Transverse colon (tissue), 4 donors: ENCODE measurements around the gene ZNF322. TPM values are rescaled to one million over a fixed set of nuclear protein-coding genes. Genes with fewer than 3 reads are reported as not detected.
A peak's percentile ranks its signal among the peaks of the same experiment; 100 is the strongest.
"Not testable (repeated sequence)": the region's sequence is repeated elsewhere in the genome, so short reads cannot be mapped to it uniquely, and the experiment has no call there.

Source experiments
- DNase-seq: peaks from one replicate; pipeline ENCODE4 v3.0.0-alpha.2; 2019
- H3K27ac ChIP-seq, 4 donors: fragments of 200-600 bp; sonication (generic); 2 replicates each; pipeline ENCODE4 v1.5.1; 2016 to 2018; ENCODE audit warnings: inconsistent platforms in 4 of 4
- H3K27me3 ChIP-seq: fragments of 200-600 bp; sonication (generic); 2 replicates; pipeline ENCODE4 v1.5.1; 2017; ENCODE audit warnings: inconsistent platforms
- H3K36me3 ChIP-seq, 4 donors: fragments of 200-600 bp; sonication (generic); 2 replicates each; pipeline ENCODE4 v1.5.1; 2017 to 2019; ENCODE audit warnings: inconsistent platforms in 4 of 4
- H3K4me1 ChIP-seq, 4 donors: fragments of 200-600 bp; sonication (generic); 2 replicates each; pipeline ENCODE4 v1.5.1; 2017 to 2020; ENCODE audit warnings: inconsistent platforms in 4 of 4
- H3K4me3 ChIP-seq, 4 donors: fragments of 200-600 bp; sonication (generic); 1 replicate in 1 of 4; 2 replicates in 3 of 4; pipeline versions ENCODE4 v1.5.1 to v1.6.1; 2017 to 2019; ENCODE audit warnings: inconsistent platforms in 4 of 4
- H3K9me3 ChIP-seq, 2 donors: fragments of 200-600 bp; sonication (generic); 2 replicates each; pipeline ENCODE4 v1.5.1; 2017 to 2019; ENCODE audit warnings: inconsistent platforms in 2 of 2
- CTCF ChIP-seq, 5 experiments: fragments of 200-600 bp in 3 of 5; fragments of 450-650 bp in 2 of 5; sonication (generic) in 3 of 5; IDR thresholded peaks; 1 replicate in 2 of 5; 2 replicates in 3 of 5; pipeline ENCODE4 v1.5.1; 2016 to 2017; ENCODE audit warnings: antibody characterized with exemption in 5 of 5, inconsistent platforms in 3 of 5, mild to moderate bottlenecking in 2 of 5, moderate library complexity in 1 of 5
- EP300 ChIP-seq: sonication (generic); formaldehyde crosslinking; IDR thresholded peaks from one replicate; pipeline ENCODE4 v1.6.1; 2017; ENCODE audit warnings: antibody characterized with exemption, low read depth
- POLR2A ChIP-seq: fragments of 450-650 bp; IDR thresholded peaks from one replicate; pipeline ENCODE4 v1.6.1; 2016; ENCODE audit warnings: antibody characterized with exemption, mild to moderate bottlenecking, moderate library complexity
- POLR2AphosphoS5 ChIP-seq, 3 donors: sonication (generic); formaldehyde crosslinking; IDR thresholded peaks; one replicate each; pipeline ENCODE4 v1.6.1; 2016; ENCODE audit warnings: antibody characterized with exemption in 3 of 3
- WGBS, 2 donors: methylation state at CpG; one replicate each; pipeline ENCODE4 v1.1.5; 2018; ENCODE audit warnings: low coverage in 1 of 2; 5-methylcytosine and 5-hydroxymethylcytosine counted together
- in situ Hi-C, 4 donors: fragments of 200-750 bp; cut with MboI; loops; one replicate each; pipeline versions ENCODE4 v1.15.0 to v1.15.1; 2017; ENCODE audit warnings: low sequenced_read_pairs in 3 of 4, low pct_ligation_motif_present in 1 of 4, low pct_unique_long_range_greater_than_20kb in 1 of 4
- intact Hi-C: fragments of 100-400 bp; cut with DNase I; formaldehyde crosslinking; loops from one replicate; pipeline ENCODE4 v1.15.1; 2023; ENCODE audit warnings: low total_unique reads
- total RNA-seq, 4 donors: library from RNA; depleted of rRNA; stranded (reverse); fragments of >200 nt; gene quantifications; one replicate each; pipeline ENCODE4 v1.1.0, GENCODE V29; 2016

ZNF322 gene, protein sequence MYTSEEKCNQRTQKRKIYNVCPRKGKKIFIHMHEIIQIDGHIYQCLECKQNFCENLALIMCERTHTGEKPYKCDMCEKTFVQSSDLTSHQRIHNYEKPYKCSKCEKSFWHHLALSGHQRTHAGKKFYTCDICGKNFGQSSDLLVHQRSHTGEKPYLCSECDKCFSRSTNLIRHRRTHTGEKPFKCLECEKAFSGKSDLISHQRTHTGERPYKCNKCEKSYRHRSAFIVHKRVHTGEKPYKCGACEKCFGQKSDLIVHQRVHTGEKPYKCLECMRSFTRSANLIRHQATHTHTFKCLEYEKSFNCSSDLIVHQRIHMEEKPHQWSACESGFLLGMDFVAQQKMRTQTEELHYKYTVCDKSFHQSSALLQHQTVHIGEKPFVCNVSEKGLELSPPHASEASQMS
- total RNA-seq = 10 to 100 TPM in 3 of 4 donors, 1 to 10 TPM in 1; 2.8 to 32.2 (median 13.5) TPM

GRCh38 chr6:26659042-26659999 lies at the start of gene ZNF322:
Gene ZNF322, minus strand, starts transcription at chr6:26659746. Its CDS starts 21,193 bp downstream, at chr6:26638553.
- Histone ChIP-seq H3K4me3 (peak within 1 kb of the TSS; percentile 54 to 81 (median 64)), H3K27ac (peak within 1 kb of the TSS; percentile 83 to 87 (median 84)), H3K27me3 (peaks cover 21% of the 10 kb centered on the region), H3K9me3 (no peaks in the 10 kb centered on the region), H3K4me1 (peaks cover 11 to 25% (median 15%) of the 10 kb centered on the region in 4 donors), H3K36me3 (peaks cover 0 to under 1% (median under 1%) of the 10 kb centered on the region in 4 donors)
- peak; percentile 96 for DNase-seq
- peak; percentile 50 to 75 (median 71) for TF ChIP-seq POLR2AphosphoS5 (IDR thresholded peaks at IDR 0.05)
- TF ChIP-seq CTCF (IDR thresholded peaks at IDR 0.05) = no peak
- no peak for TF ChIP-seq EP300
- TF ChIP-seq POLR2A = peak; percentile 80
- 1 to 3% methylated on average over 3 to 38 of the region's 56 CpGs for WGBS, 2 donors
- intact Hi-C loops (no loop called here), in situ Hi-C loops (no loop called here)

- in situ Hi-C loops, H3K27me3 ChIP-seq, DNase-seq, H3K4me3 ChIP-seq, intact Hi-C loops, H3K9me3 ChIP-seq, H3K4me1 ChIP-seq, H3K36me3 ChIP-seq, H3K27ac ChIP-seq: not testable (repeated sequence)
- no CpG with 5 or more reads among the region's 4 CpGs for WGBS, 2 donors
These were observed 46.2 kb upstream of the ZNF322 start for GRCh38 chr6:26705780-26706179.

DNA sequence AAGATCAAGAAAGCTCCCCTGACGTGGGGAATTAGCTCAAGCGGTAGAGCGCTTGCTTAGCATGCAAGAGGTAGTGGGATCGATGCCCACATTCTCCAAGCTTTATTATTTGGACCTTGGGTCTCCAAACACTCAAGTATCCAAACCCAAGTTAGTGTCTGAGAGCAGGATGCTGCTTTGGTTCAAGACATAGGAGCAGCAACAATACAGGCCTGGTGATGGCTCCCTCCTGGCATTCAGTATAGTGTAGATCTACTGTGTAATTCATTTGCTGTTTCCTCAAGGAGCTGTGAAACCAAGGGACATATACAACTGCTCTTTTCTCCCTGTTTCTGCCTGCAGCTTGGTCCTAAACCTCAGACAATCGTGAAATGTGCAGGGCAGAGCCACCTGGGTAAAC lies 45.8 kb upstream of the ZNF322 start:
- no CpG with 5 or more reads among the region's 5 CpGs for WGBS, 2 donors
- H3K9me3 ChIP-seq, DNase-seq, H3K36me3 ChIP-seq, H3K27me3 ChIP-seq, intact Hi-C loops, H3K4me1 ChIP-seq, H3K4me3 ChIP-seq, in situ Hi-C loops, H3K27ac ChIP-seq: not testable (repeated sequence)

DNA sequence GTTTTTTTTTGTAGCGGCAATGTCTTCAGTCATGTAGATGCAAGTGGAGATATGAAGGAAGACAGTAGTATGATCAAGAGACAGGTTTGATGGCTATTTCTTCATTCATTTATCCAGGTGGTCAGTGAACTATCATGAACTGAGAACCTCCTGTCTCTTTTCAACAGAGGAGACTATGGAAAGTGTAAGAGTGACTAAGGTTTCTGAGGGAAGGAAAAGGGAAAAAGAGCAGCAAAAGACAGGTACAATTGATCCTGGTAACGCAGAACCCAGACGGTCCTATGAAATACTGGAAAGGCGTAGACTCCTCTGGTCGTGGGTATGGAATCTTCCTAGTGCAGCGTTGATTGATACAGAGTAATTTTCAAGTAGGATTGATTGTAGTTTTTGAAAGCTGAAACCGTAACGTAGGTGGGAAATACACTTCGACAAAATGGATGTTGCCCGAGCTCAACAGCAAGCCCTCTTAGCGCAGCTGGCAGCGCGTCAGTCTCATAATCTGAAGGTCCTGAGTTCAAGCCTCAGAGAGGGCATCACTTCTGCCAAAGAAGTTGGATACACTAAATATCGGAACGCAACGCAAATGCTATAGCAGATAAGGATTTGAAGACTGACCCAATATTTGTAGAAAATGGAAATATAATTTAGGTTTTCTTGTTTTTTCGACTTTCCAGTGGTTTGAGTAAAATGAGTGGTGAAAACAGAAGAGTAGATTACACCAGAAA lies 41.6 kb upstream of the ZNF322 start:
- H3K4me1 ChIP-seq, H3K36me3 ChIP-seq, intact Hi-C loops, H3K4me3 ChIP-seq, H3K27me3 ChIP-seq, in situ Hi-C loops, H3K27ac ChIP-seq, DNase-seq, H3K9me3 ChIP-seq: not testable (repeated sequence)
- WGBS, 2 donors = no CpG with 5 or more reads among the region's 17 CpGs

DNA sequence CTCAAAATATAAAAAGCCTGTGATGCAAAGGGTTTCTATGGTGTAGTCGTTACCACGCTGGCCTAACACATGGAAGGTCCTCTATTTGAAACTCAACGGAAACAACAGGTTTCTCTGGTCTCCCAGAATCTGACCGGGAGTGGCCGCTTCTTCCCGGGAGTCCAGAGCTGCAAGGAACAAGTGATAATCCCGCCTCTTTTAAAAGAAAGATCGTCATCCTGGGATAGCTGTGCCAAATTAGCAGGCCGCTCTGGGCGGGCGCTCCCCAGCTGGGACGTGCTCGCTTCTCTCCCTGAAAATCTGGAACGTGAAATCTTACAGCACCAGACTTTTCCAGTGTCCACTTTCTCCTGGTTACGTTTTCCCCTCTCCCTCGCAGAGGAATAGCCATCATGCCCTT lies 38.0 kb upstream of the ZNF322 start:
- intact Hi-C loops, in situ Hi-C loops, H3K27me3 ChIP-seq, DNase-seq, H3K4me3 ChIP-seq, H3K36me3 ChIP-seq, H3K9me3 ChIP-seq, H3K27ac ChIP-seq, H3K4me1 ChIP-seq: not testable (repeated sequence)
- no CpG with 5 or more reads among the region's 16 CpGs for WGBS, 2 donors

DNA sequence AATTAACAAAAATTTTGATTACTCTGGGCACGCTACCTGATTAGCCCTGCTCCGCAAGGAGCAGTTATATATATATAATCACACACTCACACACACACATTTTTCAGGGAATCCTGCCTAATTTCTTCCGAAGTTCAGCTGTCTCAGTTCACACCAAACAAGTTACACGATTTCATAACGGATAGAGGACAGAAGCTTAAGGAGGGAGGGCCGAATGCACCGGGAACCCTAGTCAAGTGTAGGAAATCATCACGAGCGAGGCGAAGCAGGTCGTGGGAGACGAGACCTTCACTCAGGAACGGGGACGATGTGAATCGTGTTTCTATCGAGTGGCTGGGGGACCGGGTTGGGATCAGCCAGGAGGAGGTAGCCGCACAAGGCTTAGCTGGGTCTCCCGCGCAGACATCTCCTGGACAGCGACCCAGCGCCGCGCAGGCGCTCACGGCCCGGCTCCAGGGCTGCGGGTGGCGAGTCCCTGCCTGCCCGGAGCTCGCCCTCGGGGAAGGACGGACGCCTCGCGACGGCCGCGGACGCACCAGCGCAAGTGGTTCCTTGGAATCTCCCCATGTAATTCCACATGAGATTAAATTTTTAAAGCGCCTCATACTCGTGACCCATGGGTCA lies 29.9 kb upstream of the ZNF322 start:
- DNase-seq, H3K4me1 ChIP-seq, in situ Hi-C loops, H3K27me3 ChIP-seq, H3K36me3 ChIP-seq, H3K4me3 ChIP-seq, H3K9me3 ChIP-seq, intact Hi-C loops, H3K27ac ChIP-seq: not testable (repeated sequence)
- no CpG with 5 or more reads among the region's 43 CpGs for WGBS, 2 donors

DNA sequence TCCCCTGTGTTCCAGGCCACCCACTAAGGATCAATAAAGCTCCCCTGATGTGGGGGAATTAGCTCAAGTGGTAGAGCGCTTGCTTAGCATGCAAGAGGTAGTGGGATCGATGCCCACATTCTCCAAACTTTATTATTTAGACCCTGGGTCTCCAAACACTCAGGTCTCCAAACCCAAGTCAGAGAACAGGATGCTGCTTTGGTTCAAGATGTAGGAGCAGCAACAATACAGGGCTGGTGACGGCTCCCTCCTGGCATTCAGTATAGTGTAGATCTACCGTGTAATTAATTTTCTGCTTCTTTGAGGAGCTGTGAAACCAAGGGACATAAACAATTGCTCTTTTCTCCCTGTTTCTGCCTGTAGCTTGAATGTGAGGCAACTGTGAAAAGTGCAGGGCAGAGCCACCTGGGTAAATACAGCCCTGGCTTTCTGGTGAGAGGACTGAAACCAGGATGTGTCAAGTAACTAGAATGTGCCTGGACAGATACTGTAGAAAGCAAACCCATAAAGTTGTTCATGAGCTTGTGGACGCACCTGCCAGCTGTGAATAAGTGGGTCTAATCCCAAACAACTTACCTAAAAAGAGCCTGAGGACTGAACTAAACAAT lies 23.0 kb upstream of the ZNF322 start:
- H3K27ac ChIP-seq, H3K36me3 ChIP-seq, H3K4me1 ChIP-seq, H3K9me3 ChIP-seq, in situ Hi-C loops, DNase-seq, H3K27me3 ChIP-seq, intact Hi-C loops, H3K4me3 ChIP-seq: not testable (repeated sequence)
- WGBS, 2 donors = no CpG with 5 or more reads among the region's 5 CpGs

GRCh38 chr6:26673287-26673686 lies 13.7 kb upstream of the ZNF322 start:
- H3K27ac ChIP-seq, H3K9me3 ChIP-seq, H3K4me1 ChIP-seq, in situ Hi-C loops, H3K36me3 ChIP-seq, DNase-seq, intact Hi-C loops, H3K4me3 ChIP-seq, H3K27me3 ChIP-seq: not testable (repeated sequence)
- no CpG with 5 or more reads among the region's 5 CpGs for WGBS, 2 donors
